Tibial nerve (tissue), 4 donors: ENCODE data around the gene MROH7. TPM values are rescaled to one million over a fixed set of nuclear protein-coding genes. Genes with fewer than 3 reads are reported as not detected.

Experiments used
- DNase-seq, 2 donors: peaks; one replicate each; pipeline ENCODE4 v3.0.0-alpha.2; 2019; ENCODE audit warnings: low spot score in 2 of 2
- H3K27ac ChIP-seq, 4 donors: fragments of 200-600 bp; sonication (generic) in 3 of 4; one replicate each; pipeline ENCODE4 v1.5.1; 2017 to 2019; ENCODE audit warnings: mild to moderate bottlenecking in 1 of 4
- H3K27me3 ChIP-seq, 2 donors: fragments of 200-600 bp; sonication (generic) in 1 of 2; one replicate each; pipeline versions ENCODE4 v1.5.1 to v1.6.0; 2017 to 2019
- H3K36me3 ChIP-seq, 3 donors: fragments of 200-600 bp; sonication (generic); one replicate each; pipeline ENCODE4 v1.5.1; 2018 to 2019
- H3K4me1 ChIP-seq, 4 donors: fragments of 200-600 bp; sonication (generic) in 3 of 4; one replicate each; pipeline ENCODE4 v1.5.1; 2017 to 2019
- H3K4me3 ChIP-seq, 4 donors: fragments of 200-600 bp; sonication (generic) in 3 of 4; one replicate each; pipeline ENCODE4 v1.5.1; 2017 to 2019; ENCODE audit warnings: mild to moderate bottlenecking in 1 of 4, moderate library complexity in 1 of 4
- H3K9me3 ChIP-seq, 4 donors: fragments of 200-600 bp; sonication (generic) in 3 of 4; one replicate each; pipeline ENCODE4 v1.5.1; 2017 to 2019
- EP300 ChIP-seq, 2 donors: sonication (generic); formaldehyde crosslinking; IDR thresholded peaks; one replicate each; pipeline ENCODE4 v1.6.1; 2017; ENCODE audit warnings: antibody characterized with exemption in 2 of 2, mild to moderate bottlenecking in 1 of 2
- POLR2A ChIP-seq, 2 donors: fragments of 450-650 bp; IDR thresholded peaks; one replicate each; pipeline ENCODE4 v1.6.1; 2017; ENCODE audit warnings: antibody characterized with exemption in 2 of 2, mild to moderate bottlenecking in 2 of 2, moderate library complexity in 2 of 2
- WGBS, 2 donors: methylation state at CpG; one replicate each; pipeline ENCODE4 v1.1.5; 2018; 5-methylcytosine and 5-hydroxymethylcytosine counted together
- total RNA-seq, 4 donors: library from RNA; depleted of rRNA; stranded (reverse); fragments of >200 nt; gene quantifications; one replicate each; pipeline ENCODE4 v1.1.0, GENCODE V29; 2016
- TF ChIP-seq, protein P1 (sequence below), 5 experiments: fragments of 200-600 bp in 3 of 5; fragments of 450-650 bp in 2 of 5; sonication (generic) in 3 of 5; IDR thresholded peaks; one replicate each; pipeline ENCODE4 v1.5.1; 2016 to 2019; ENCODE audit warnings: antibody characterized with exemption in 5 of 5, mild to moderate bottlenecking in 3 of 5, moderate library complexity in 2 of 5

MROH7 gene
- total RNA-seq, 4 donors from 2014 or later, result 4.4 to 7.2 (median 5.8) TPM

DNA sequence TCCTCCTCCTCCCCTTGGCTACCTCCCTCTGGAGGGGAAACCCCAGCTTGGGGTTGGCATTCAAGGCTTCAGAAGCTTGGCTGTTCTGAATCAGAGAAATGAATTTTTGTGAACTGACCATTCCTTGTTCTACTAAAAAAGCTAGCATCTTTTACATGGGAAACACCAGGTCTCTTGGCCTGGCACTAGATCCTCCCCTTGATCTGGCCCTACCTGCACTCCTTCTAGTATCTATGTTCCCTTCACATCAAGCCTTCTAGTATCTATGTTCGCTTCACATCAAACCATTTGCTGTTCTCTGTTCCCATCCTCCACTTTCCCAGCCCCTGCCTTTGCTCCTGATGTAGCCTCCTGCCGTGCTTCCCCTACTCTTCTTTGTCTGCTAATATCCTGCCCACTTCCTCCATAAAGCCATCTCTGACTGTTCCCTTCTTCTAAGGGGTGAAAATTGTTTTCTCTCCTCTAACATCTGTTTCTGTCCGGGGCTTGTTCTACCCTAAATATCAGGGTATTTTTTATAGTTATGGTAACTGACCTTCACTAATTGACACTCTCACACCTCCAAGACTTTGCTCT lies 44.0 kb upstream of the MROH7 start:
- 59 to 63% methylated on average over 3 of the region's 3 CpGs for WGBS, 2 donors
- peaks cover 0 to 52% (median 0%) of the 10 kb centered on the region in 3 donors for H3K36me3 ChIP-seq
- no peak overlapping the region for H3K27ac ChIP-seq
- no peaks in the 10 kb centered on the region for H3K9me3 ChIP-seq
- H3K27me3 ChIP-seq, result no peaks in the 10 kb centered on the region
- no peak for DNase-seq
- no peak overlapping the region for H3K4me3 ChIP-seq
- TF ChIP-seq POLR2A (IDR thresholded peaks at IDR 0.05) (no peak), EP300 (IDR thresholded peaks at IDR 0.05) (no peak)
- TF ChIP-seq, protein P1, sequence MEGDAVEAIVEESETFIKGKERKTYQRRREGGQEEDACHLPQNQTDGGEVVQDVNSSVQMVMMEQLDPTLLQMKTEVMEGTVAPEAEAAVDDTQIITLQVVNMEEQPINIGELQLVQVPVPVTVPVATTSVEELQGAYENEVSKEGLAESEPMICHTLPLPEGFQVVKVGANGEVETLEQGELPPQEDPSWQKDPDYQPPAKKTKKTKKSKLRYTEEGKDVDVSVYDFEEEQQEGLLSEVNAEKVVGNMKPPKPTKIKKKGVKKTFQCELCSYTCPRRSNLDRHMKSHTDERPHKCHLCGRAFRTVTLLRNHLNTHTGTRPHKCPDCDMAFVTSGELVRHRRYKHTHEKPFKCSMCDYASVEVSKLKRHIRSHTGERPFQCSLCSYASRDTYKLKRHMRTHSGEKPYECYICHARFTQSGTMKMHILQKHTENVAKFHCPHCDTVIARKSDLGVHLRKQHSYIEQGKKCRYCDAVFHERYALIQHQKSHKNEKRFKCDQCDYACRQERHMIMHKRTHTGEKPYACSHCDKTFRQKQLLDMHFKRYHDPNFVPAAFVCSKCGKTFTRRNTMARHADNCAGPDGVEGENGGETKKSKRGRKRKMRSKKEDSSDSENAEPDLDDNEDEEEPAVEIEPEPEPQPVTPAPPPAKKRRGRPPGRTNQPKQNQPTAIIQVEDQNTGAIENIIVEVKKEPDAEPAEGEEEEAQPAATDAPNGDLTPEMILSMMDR (IDR thresholded peaks at IDR 0.05), result no peak
- no peaks in the 10 kb centered on the region for H3K4me1 ChIP-seq

DNA sequence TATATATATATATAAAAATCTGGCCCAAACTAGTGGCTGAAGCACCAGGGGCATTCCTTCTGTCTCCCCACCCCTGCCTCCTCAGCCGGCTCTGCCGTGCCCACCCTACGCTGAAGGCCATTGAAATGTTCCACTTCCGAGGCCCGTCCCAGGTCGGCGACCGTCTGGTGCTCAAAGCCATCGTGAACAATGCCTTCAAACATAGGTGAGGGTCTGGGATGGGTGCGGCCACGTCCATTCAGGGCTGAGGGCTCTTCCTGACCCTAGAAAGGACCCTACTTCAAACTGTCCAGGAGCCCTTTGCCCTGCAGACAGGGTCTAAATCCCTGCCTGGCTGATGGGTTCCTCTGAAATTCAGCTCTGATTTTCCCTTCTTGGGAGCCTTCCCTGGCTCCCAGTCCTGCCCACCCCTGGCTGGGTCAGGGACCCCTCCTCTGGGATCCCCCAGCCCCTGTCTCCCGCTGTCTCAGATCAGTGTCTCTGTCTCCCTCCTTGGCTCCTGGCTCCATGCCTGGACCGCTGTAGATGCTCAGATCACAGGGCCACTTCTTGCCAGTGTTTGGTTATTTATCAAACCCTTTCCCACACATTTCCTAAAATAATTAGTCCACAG lies 42.3 kb upstream of the MROH7 start:
- Histone ChIP-seq H3K4me1 (no peaks in the 10 kb centered on the region), H3K4me3 (no peak overlapping the region), H3K27ac (no peak overlapping the region), H3K27me3 (no peaks in the 10 kb centered on the region), H3K9me3 (no peaks in the 10 kb centered on the region), H3K36me3 (peaks cover 0 to 53% (median 0%) of the 10 kb centered on the region in 3 donors)
- no peak for DNase-seq
- no peak for TF ChIP-seq POLR2A (IDR thresholded peaks at IDR 0.05)
- TF ChIP-seq, protein P1 (IDR thresholded peaks at IDR 0.05), result no peak
- no peak for TF ChIP-seq EP300 (IDR thresholded peaks at IDR 0.05)
- 80 to 85% methylated on average over 13 of the region's 13 CpGs for WGBS, 2 donors

DNA sequence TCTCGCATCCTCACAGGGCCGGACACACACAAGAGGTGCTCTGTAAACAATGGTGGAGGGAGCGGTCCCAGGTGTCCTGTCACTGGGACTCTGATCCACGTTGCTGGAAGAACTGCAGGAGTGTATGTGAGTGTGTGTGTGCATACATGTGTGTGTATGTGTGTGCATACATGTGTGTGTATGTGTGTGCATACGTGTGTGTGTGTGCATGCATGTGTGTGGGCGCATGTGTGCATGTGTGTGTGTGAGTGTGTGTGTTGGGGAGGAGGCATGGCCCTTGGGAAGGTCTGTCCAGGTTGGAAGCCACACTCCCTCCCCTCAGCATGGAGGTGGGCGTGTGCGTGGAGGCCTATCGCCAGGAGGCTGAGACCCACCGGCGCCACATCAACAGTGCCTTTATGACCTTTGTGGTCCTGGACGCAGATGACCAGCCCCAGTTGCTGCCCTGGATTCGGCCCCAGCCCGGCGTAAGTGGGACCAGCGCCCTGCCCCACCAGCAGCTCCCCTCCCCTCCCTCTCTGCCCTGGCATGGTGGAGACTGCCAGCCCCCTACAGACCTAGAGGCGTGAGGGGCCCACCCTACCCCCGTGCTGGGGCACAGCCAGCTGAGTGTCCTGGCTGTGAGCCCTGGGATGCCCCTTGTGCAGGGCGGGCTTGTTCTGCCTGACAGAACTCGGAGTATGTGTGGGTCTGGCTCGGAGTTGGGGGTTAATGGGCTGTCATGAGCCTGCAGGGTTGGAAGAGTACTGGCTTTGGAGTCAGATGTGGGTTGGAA lies 40.5 kb upstream of the MROH7 start:
- TF ChIP-seq POLR2A (IDR thresholded peaks at IDR 0.05), result no peak
- TF ChIP-seq EP300 (IDR thresholded peaks at IDR 0.05), result no peak
- TF ChIP-seq, protein P1 (IDR thresholded peaks at IDR 0.05), result no peak
- H3K4me3 ChIP-seq, result no peak overlapping the region
- H3K27me3 ChIP-seq, result no peaks in the 10 kb centered on the region
- H3K36me3 ChIP-seq, result peaks cover 0 to 53% (median 0%) of the 10 kb centered on the region in 3 donors
- no peak for DNase-seq
- H3K9me3 ChIP-seq, result no peaks in the 10 kb centered on the region
- no peaks in the 10 kb centered on the region for H3K4me1 ChIP-seq
- WGBS, 2 donors, result 65 to 66% methylated on average over 14 to 16 of the region's 21 CpGs
- no peak overlapping the region for H3K27ac ChIP-seq

DNA sequence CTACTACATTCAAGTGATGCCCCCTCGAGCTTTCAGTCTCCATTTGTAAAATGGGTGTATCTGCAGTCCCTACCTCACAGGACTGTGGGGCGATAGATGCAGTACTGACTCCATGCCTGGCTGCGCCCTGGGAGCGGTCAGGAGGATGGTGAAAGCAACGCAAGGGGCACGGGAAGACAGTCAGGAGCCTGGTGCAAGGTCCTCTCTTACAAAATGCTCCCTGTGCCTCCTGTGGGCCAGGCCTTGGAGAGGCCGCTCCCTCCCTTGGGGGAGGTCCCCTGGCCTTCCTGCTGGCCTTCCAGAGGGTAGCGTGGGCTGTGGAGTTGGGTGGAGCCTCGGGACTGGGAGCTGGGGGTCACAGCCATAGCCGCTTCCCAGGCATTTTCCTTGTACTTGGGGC lies 39.9 kb upstream of the MROH7 start:
- TF ChIP-seq, protein P1 (IDR thresholded peaks at IDR 0.05), result no peak
- no peak for TF ChIP-seq EP300 (IDR thresholded peaks at IDR 0.05)
- no peak for TF ChIP-seq POLR2A (IDR thresholded peaks at IDR 0.05)
- Histone ChIP-seq H3K36me3 (peaks cover 0 to 54% (median 0%) of the 10 kb centered on the region in 3 donors), H3K4me1 (no peaks in the 10 kb centered on the region), H3K4me3 (no peak overlapping the region), H3K27ac (no peak overlapping the region), H3K9me3 (no peaks in the 10 kb centered on the region), H3K27me3 (no peaks in the 10 kb centered on the region)
- no peak for DNase-seq
- WGBS, 2 donors, result 79 to 84% methylated on average over 7 to 10 of the region's 10 CpGs

DNA sequence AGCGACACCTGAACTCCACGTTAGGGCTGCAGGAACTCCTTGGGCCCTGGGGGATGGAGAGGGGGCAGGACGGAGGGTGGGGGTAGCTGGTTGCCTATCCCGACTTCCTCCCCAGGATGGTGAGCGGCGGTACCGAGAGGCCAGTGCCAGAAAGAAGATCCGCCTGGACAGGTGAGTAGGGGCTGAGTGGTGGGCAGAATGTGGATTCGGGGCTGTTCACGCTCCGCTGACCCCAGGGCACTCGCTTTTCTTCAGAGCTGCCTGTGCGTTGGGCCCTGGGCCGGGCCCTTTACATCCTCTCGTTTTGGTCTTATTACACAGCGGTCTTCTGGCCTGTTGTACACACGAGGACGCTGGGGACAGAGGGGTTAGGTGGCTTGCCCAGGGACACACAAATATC lies 39.0 kb upstream of the MROH7 start:
- Histone ChIP-seq H3K36me3 (peaks cover 0 to 53% (median 0%) of the 10 kb centered on the region in 3 donors), H3K27ac (no peak overlapping the region), H3K27me3 (no peaks in the 10 kb centered on the region), H3K9me3 (no peaks in the 10 kb centered on the region), H3K4me1 (no peaks in the 10 kb centered on the region), H3K4me3 (no peak overlapping the region)
- no peak for TF ChIP-seq EP300 (IDR thresholded peaks at IDR 0.05)
- no peak for TF ChIP-seq POLR2A (IDR thresholded peaks at IDR 0.05)
- TF ChIP-seq, protein P1 (IDR thresholded peaks at IDR 0.05), result no peak
- WGBS, 2 donors, result 82 to 88% methylated on average over 14 to 18 of the region's 18 CpGs
- DNase-seq, result no peak
